Gastrocnemius medialis (tissue), 4 donors: ENCODE results near the gene RNASET2.

ENCODE experiments used
- POLR2A ChIP-seq, 2 donors: fragments of 450-650 bp; IDR thresholded peaks; one replicate each; pipeline ENCODE4 v1.6.1; 2017; ENCODE audit warnings: antibody characterized with exemption in 2 of 2, mild to moderate bottlenecking in 2 of 2, moderate library complexity in 2 of 2
- TF ChIP-seq, protein P1 (sequence below), 5 experiments: fragments of 450-650 bp in 3 of 5; fragments of 200-600 bp in 2 of 5; sonication (generic) in 2 of 5; IDR thresholded peaks in 4 of 5; conservative IDR thresholded peaks in 1 of 5; 1 replicate in 4 of 5; 2 replicates in 1 of 5; pipeline ENCODE4 v1.5.1; 2016 to 2019; ENCODE audit warnings: antibody characterized with exemption in 5 of 5, mild to moderate bottlenecking in 3 of 5, moderate library complexity in 3 of 5

DNA sequence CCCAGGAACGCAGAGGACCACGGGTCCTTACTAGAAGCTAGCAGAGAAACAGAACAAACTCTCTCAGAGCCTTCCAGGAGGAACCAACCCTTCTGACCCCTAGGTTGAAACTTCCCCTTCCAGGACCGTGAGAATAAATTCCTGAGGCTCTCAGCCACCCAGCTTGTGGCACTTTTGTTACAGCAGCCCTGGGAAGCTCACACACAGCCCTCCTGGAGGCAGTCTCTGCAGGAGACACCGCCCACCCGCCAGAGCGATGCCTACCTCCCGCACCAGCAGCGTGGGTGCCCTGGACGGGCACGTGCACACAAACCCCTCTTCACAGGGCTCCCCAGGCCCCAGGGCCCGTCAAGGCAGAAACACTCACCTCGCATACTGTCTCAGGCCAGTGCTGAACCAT, 4.2 kb downstream of the RNASET2 start:
- TF ChIP-seq, protein P1, sequence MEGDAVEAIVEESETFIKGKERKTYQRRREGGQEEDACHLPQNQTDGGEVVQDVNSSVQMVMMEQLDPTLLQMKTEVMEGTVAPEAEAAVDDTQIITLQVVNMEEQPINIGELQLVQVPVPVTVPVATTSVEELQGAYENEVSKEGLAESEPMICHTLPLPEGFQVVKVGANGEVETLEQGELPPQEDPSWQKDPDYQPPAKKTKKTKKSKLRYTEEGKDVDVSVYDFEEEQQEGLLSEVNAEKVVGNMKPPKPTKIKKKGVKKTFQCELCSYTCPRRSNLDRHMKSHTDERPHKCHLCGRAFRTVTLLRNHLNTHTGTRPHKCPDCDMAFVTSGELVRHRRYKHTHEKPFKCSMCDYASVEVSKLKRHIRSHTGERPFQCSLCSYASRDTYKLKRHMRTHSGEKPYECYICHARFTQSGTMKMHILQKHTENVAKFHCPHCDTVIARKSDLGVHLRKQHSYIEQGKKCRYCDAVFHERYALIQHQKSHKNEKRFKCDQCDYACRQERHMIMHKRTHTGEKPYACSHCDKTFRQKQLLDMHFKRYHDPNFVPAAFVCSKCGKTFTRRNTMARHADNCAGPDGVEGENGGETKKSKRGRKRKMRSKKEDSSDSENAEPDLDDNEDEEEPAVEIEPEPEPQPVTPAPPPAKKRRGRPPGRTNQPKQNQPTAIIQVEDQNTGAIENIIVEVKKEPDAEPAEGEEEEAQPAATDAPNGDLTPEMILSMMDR (IDR thresholded peaks at IDR 0.05 in 4 of 5, conservative IDR thresholded peaks at IDR 0.05 in 1 of 5), result no peak
- TF ChIP-seq POLR2A (IDR thresholded peaks at IDR 0.05), result no peak
